GM23338 (cell line): Measurements from ENCODE around the gene GIMAP5.

Source experiments
- ETS1 ChIP-seq: IDR thresholded peaks from 2 replicates; pipeline ENCODE4 v1.6.1; 2016; ENCODE audit warnings: antibody characterized with exemption
- EZH2 ChIP-seq: fragments of 200-600 bp; sonication (generic); IDR thresholded peaks from one replicate; pipeline ENCODE4 v1.8.0; 2017; ENCODE audit warnings: antibody characterized with exemption, mild to moderate bottlenecking, low read depth; ENCODE audit not compliant: unreplicated experiment
- EZH2phosphoT487 ChIP-seq: fragments of 200-600 bp; sonication (generic); IDR thresholded peaks from one replicate; pipeline ENCODE4 v1.8.1; 2018; ENCODE audit warnings: antibody characterized with exemption; ENCODE audit not compliant: unreplicated experiment
- POLR2AphosphoS5 ChIP-seq: IDR thresholded peaks from 2 replicates; pipeline ENCODE4 v1.6.1; 2016; ENCODE audit warnings: antibody characterized with exemption, low read depth
- STAT1 ChIP-seq: IDR thresholded peaks from one replicate; pipeline ENCODE4 v1.6.1; 2016; ENCODE audit warnings: antibody characterized with exemption; ENCODE audit not compliant: unreplicated experiment
- TF ChIP-seq, protein P1 (sequence below), 2 experiments: fragments of 200-600 bp in 1 of 2; sonication (generic) in 1 of 2; conservative IDR thresholded peaks; 2 replicates each; pipeline versions ENCODE4 v1.5.1 to v1.6.1; 2016 to 2017; ENCODE audit warnings: antibody characterized with exemption in 2 of 2, low read depth in 2 of 2, mild to moderate bottlenecking in 2 of 2, moderate library complexity in 1 of 2
- TF ChIP-seq, protein P2 (sequence below): IDR thresholded peaks from one replicate; pipeline ENCODE4 v1.6.1; 2018; ENCODE audit warnings: antibody characterized with exemption; ENCODE audit not compliant: unreplicated experiment

DNA sequence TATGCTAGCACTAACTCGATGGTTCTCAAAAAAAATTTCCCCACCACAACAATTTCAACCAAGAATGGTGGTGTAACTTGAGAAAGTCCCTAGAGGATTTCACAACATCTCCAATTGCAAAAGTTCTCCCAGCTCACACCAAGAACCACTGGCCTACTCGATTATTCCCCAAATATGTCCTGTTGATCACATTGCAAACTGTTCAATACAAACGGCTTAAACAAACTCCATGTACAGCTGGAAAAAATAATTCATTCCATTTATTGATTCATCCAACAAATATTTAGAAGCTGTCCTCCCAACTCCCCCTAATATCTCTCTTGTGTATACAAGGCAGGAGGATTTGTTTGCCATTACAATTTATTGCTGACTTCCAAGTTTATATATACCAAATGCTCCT is 43.9 kb downstream of the GIMAP5 start:
- TF ChIP-seq, protein P1, sequence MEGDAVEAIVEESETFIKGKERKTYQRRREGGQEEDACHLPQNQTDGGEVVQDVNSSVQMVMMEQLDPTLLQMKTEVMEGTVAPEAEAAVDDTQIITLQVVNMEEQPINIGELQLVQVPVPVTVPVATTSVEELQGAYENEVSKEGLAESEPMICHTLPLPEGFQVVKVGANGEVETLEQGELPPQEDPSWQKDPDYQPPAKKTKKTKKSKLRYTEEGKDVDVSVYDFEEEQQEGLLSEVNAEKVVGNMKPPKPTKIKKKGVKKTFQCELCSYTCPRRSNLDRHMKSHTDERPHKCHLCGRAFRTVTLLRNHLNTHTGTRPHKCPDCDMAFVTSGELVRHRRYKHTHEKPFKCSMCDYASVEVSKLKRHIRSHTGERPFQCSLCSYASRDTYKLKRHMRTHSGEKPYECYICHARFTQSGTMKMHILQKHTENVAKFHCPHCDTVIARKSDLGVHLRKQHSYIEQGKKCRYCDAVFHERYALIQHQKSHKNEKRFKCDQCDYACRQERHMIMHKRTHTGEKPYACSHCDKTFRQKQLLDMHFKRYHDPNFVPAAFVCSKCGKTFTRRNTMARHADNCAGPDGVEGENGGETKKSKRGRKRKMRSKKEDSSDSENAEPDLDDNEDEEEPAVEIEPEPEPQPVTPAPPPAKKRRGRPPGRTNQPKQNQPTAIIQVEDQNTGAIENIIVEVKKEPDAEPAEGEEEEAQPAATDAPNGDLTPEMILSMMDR (conservative IDR thresholded peaks at IDR 0.05; ENCODE audit: low read depth in 2 of 2), result no peak
- no peak for TF ChIP-seq EZH2
- no peak for TF ChIP-seq STAT1
- no peak for TF ChIP-seq POLR2AphosphoS5
- TF ChIP-seq, protein P2, sequence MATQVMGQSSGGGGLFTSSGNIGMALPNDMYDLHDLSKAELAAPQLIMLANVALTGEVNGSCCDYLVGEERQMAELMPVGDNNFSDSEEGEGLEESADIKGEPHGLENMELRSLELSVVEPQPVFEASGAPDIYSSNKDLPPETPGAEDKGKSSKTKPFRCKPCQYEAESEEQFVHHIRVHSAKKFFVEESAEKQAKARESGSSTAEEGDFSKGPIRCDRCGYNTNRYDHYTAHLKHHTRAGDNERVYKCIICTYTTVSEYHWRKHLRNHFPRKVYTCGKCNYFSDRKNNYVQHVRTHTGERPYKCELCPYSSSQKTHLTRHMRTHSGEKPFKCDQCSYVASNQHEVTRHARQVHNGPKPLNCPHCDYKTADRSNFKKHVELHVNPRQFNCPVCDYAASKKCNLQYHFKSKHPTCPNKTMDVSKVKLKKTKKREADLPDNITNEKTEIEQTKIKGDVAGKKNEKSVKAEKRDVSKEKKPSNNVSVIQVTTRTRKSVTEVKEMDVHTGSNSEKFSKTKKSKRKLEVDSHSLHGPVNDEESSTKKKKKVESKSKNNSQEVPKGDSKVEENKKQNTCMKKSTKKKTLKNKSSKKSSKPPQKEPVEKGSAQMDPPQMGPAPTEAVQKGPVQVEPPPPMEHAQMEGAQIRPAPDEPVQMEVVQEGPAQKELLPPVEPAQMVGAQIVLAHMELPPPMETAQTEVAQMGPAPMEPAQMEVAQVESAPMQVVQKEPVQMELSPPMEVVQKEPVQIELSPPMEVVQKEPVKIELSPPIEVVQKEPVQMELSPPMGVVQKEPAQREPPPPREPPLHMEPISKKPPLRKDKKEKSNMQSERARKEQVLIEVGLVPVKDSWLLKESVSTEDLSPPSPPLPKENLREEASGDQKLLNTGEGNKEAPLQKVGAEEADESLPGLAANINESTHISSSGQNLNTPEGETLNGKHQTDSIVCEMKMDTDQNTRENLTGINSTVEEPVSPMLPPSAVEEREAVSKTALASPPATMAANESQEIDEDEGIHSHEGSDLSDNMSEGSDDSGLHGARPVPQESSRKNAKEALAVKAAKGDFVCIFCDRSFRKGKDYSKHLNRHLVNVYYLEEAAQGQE, result no peak
- TF ChIP-seq EZH2phosphoT487, result no peak
- no peak for TF ChIP-seq ETS1
